ENCODE measurements around the gene RBMS3. TPM values are rescaled to one million over a fixed set of nuclear protein-coding genes. Genes with fewer than 3 reads are reported as not detected.

RBMS3 gene
- total and polyA plus RNA-seq, 2 of the 8 experiments (the other 6 are each of a cell fraction or from before 2014, with no cell fraction given) = 3.7 to 6.9 TPM

- Histone ChIP-seq H3K56ac (replicated peaks; ENCODE audit: insufficient read length, low read depth, low read length) (no peak overlapping the region), H3K23ac (ENCODE audit: insufficient read length) (no peak overlapping the region), H3K4ac (replicated peaks; ENCODE audit: insufficient read length, low read depth, low read length) (no peak overlapping the region), H4K8ac (ENCODE audit: extremely low read depth, insufficient read depth, low read length) (no peak overlapping the region), H3K14ac (ENCODE audit: insufficient read length) (no peak overlapping the region), H3K4me3 (ENCODE audit: extremely low read depth in 1 of 4, insufficient read depth in 2 of 4, low read depth in 3 of 4, low read length in 4 of 4) (no peak overlapping the region), H3K23me2 (ENCODE audit: low read depth, low read length) (no peaks in the 10 kb centered on the region), H2BK5ac (ENCODE audit: low read depth, low read length) (no peak overlapping the region), H2AK5ac (ENCODE audit: low read depth, low read length) (no peak overlapping the region), H2AFZ (ENCODE audit: low read length) (no peak overlapping the region), H3K36me3 (ENCODE audit: control insufficient read depth in 2 of 4, insufficient read depth in 4 of 4, low read length in 3 of 4) (no peaks in the 10 kb centered on the region), H3K79me1 (ENCODE audit: low read depth, low read length) (no peaks in the 10 kb centered on the region), H3K27ac (ENCODE audit: low read depth, low read length) (no peak overlapping the region), H3K18ac (ENCODE audit: extremely low read depth, low read length) (0 out of 2 replicates have a peak overlapping the region, but pooled peaks have one; percentile 13), H3K9me3 (ENCODE audit: insufficient read depth in 2 of 2, low read depth in 1 of 2, low read length in 1 of 2) (no peaks in the 10 kb centered on the region), H2BK15ac (ENCODE audit: low read length) (no peak overlapping the region), H2BK12ac (ENCODE audit: low read depth, low read length) (peak overlapping the region; percentile 85), H2BK20ac (ENCODE audit: low read length) (no peak overlapping the region), H4K5ac (ENCODE audit: insufficient read length, low read depth, low read length) (no peak overlapping the region), H3K27me3 (replicated peaks in 1 of 4; ENCODE audit: control insufficient read depth in 3 of 4, extremely low read depth in 1 of 4, insufficient read depth in 3 of 4, low read length in 3 of 4) (no peaks in the 10 kb centered on the region), H3K4me1 (replicated peaks in 1 of 4; ENCODE audit: control insufficient read depth in 3 of 4, insufficient read depth in 4 of 4, low read length in 3 of 4) (peaks cover 0 to 11% (median 3%) of the 10 kb centered on the region in 4 experiments; a peak in 3 of 7 replicates), H4K91ac (replicated peaks; ENCODE audit: insufficient read length, low read length) (peak overlapping the region; percentile 16), H3K79me2 (ENCODE audit: control insufficient read depth in 1 of 2, insufficient read depth in 2 of 2, low read length in 2 of 2) (no peaks in the 10 kb centered on the region), H3K4me2 (ENCODE audit: insufficient read depth in 1 of 2, low read depth in 2 of 2, low read length in 2 of 2) (no peak overlapping the region), H3K9ac (replicated peaks in 1 of 4; ENCODE audit: extremely low read depth in 1 of 4, low read depth in 3 of 4, low read length in 3 of 4) (no peak overlapping the region), H2BK120ac (replicated peaks; ENCODE audit: low read depth, low read length) (no peak overlapping the region), H4K20me1 (replicated peaks in 1 of 2; ENCODE audit: control insufficient read depth in 1 of 2, insufficient read depth in 2 of 2, low read length in 2 of 2) (no peaks in the 10 kb centered on the region)
- POLR2A ChIA-PET (ENCODE audit: partially characterized antibody) = no interaction called here
- DNase-seq (ENCODE audit: low read depth in 1 of 2, low spot score in 2 of 2) (no peak), FAIRE-seq (no peak)
- 84% methylated on average over 2 of the region's 2 CpGs; no CpG with 5 or more reads in 1 of the 2 experiments for WGBS, 2 experiments (ENCODE audit: extremely low coverage in 1 of 2, insufficient coverage in 1 of 2, insufficient read length in 1 of 2, insufficient replicate concordance in 2 of 2, low coverage in 1 of 2, low lambda C conversion rate in 2 of 2, missing lambda C conversion rate in 1 of 2)
- CTCF ChIA-PET (ENCODE audit: partially characterized antibody) = no interaction called here
- TF ChIP-seq TCF12 (IDR thresholded peaks at IDR 0.05; ENCODE audit: low read depth, low read length) (no peak), TEAD4 (IDR thresholded peaks at IDR 0.05; ENCODE audit: low read depth, low read length) (no peak), HDAC6 (IDR thresholded peaks at IDR 0.05; ENCODE audit: low read depth, low read length) (no peak), BRCA1 (IDR thresholded peaks at IDR 0.05; ENCODE audit: low read depth, low read length) (no peak)
Observed at GRCh38 chr3:29349049-29349448, 68.2 kb downstream of the RBMS3 start.
